ENCODE results near the gene CGRRF1. TPM values are rescaled to one million over a fixed set of nuclear protein-coding genes. Genes with fewer than 3 reads are reported as not detected.
A peak's percentile ranks its signal among the peaks of the same experiment; 100 is the strongest.

CGRRF1 gene
- total and polyA plus RNA-seq, 2 of the 13 experiments (the other 11 are each of a cell fraction or from before 2014, with no cell fraction given) = 16.8 to 18.2 TPM

DNA sequence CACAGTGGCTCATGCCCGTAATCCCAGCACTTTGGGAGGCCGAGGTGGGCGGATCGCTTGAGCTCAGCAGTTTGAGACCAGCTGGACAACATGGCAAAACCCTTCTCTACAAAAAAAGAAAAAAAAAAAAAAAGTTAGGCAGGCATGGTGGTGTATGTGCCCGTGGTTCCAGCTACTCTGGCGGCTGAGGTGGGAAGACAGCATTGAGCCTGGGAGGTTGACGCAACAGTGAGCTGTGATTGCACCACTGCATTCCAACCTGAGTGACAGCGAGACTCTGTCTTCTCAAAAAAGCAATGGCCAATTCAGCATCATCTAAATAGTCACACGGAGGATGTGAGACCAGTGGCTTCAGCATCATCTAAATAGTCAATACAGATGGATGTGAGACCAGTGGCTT lies 46.8 kb downstream of the CGRRF1 start (continued):
- TF ChIP-seq, protein P1, sequence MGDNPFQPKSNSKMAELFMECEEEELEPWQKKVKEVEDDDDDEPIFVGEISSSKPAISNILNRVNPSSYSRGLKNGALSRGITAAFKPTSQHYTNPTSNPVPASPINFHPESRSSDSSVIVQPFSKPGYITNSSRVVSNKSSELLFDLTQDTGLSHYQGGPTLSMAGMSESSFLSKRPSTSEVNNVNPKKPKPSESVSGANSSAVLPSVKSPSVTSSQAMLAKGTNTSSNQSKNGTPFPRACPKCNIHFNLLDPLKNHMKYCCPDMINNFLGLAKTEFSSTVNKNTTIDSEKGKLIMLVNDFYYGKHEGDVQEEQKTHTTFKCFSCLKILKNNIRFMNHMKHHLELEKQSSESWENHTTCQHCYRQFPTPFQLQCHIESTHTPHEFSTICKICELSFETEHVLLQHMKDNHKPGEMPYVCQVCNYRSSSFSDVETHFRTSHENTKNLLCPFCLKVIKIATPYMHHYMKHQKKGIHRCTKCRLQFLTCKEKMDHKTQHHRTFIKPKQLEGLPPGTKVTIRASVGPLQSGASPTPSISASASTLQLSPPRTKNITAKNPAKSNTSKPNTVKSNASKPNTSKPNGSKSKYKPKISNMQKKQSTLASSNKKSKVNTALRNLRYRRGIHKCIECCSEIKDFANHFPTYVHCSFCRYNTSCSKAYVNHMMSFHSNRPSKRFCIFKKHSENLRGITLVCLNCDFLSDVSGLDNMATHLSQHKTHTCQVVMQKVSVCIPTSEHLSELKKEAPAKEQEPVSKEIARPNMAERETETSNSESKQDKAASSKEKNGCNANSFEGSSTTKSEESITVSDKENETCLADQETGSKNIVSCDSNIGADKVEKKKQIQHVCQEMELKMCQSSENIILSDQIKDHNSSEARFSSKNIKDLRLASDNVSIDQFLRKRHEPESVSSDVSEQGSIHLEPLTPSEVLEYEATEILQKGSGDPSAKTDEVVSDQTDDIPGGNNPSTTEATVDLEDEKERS (CRISPR knock-in tag; IDR thresholded peaks at IDR 0.05) = no peak
- TF ChIP-seq ZNF331 (CRISPR knock-in tag; IDR thresholded peaks at IDR 0.05) = peak; percentile 81; the same call in 1 of the 2 replicates
- no peak for TF ChIP-seq ZNF253 (CRISPR knock-in tag; IDR thresholded peaks at IDR 0.05; ENCODE audit: borderline replicate concordance)
- TF ChIP-seq, protein P2, sequence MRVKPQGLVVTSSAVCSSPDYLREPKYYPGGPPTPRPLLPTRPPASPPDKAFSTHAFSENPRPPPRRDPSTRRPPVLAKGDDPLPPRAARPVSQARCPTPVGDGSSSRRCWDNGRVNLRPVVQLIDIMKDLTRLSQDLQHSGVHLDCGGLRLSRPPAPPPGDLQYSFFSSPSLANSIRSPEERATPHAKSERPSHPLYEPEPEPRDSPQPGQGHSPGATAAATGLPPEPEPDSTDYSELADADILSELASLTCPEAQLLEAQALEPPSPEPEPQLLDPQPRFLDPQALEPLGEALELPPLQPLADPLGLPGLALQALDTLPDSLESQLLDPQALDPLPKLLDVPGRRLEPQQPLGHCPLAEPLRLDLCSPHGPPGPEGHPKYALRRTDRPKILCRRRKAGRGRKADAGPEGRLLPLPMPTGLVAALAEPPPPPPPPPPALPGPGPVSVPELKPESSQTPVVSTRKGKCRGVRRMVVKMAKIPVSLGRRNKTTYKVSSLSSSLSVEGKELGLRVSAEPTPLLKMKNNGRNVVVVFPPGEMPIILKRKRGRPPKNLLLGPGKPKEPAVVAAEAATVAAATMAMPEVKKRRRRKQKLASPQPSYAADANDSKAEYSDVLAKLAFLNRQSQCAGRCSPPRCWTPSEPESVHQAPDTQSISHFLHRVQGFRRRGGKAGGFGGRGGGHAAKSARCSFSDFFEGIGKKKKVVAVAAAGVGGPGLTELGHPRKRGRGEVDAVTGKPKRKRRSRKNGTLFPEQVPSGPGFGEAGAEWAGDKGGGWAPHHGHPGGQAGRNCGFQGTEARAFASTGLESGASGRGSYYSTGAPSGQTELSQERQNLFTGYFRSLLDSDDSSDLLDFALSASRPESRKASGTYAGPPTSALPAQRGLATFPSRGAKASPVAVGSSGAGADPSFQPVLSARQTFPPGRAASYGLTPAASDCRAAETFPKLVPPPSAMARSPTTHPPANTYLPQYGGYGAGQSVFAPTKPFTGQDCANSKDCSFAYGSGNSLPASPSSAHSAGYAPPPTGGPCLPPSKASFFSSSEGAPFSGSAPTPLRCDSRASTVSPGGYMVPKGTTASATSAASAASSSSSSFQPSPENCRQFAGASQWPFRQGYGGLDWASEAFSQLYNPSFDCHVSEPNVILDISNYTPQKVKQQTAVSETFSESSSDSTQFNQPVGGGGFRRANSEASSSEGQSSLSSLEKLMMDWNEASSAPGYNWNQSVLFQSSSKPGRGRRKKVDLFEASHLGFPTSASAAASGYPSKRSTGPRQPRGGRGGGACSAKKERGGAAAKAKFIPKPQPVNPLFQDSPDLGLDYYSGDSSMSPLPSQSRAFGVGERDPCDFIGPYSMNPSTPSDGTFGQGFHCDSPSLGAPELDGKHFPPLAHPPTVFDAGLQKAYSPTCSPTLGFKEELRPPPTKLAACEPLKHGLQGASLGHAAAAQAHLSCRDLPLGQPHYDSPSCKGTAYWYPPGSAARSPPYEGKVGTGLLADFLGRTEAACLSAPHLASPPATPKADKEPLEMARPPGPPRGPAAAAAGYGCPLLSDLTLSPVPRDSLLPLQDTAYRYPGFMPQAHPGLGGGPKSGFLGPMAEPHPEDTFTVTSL (CRISPR knock-in tag; IDR thresholded peaks at IDR 0.05; ENCODE audit: borderline replicate concordance) = no peak
- no peak for TF ChIP-seq GTF3A (CRISPR knock-in tag; conservative IDR thresholded peaks at IDR 0.05)
- no peak for TF ChIP-seq ZSCAN30 (CRISPR knock-in tag; IDR thresholded peaks at IDR 0.05)
- TF ChIP-seq SKI (IDR thresholded peaks at IDR 0.05; ENCODE audit: partially characterized antibody) = no peak
- TF ChIP-seq SOX5 (CRISPR knock-in tag; IDR thresholded peaks at IDR 0.05; ENCODE audit: borderline replicate concordance) = no peak
- TF ChIP-seq ZNF674 (CRISPR knock-in tag; IDR thresholded peaks at IDR 0.05; ENCODE audit: low read depth) = no peak
- TF ChIP-seq, protein P3, sequence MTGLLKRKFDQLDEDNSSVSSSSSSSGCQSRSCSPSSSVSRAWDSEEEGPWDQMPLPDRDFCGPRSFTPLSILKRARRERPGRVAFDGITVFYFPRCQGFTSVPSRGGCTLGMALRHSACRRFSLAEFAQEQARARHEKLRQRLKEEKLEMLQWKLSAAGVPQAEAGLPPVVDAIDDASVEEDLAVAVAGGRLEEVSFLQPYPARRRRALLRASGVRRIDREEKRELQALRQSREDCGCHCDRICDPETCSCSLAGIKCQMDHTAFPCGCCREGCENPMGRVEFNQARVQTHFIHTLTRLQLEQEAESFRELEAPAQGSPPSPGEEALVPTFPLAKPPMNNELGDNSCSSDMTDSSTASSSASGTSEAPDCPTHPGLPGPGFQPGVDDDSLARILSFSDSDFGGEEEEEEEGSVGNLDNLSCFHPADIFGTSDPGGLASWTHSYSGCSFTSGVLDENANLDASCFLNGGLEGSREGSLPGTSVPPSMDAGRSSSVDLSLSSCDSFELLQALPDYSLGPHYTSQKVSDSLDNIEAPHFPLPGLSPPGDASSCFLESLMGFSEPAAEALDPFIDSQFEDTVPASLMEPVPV (CRISPR knock-in tag; IDR thresholded peaks at IDR 0.05) = no peak
- TF ChIP-seq, protein P4, sequence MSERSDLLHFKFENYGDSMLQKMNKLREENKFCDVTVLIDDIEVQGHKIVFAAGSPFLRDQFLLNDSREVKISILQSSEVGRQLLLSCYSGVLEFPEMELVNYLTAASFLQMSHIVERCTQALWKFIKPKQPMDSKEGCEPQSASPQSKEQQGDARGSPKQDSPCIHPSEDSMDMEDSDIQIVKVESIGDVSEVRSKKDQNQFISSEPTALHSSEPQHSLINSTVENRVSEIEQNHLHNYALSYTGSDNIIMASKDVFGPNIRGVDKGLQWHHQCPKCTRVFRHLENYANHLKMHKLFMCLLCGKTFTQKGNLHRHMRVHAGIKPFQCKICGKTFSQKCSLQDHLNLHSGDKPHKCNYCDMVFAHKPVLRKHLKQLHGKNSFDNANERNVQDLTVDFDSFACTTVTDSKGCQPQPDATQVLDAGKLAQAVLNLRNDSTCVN (CRISPR knock-in tag; IDR thresholded peaks at IDR 0.05; ENCODE audit: borderline replicate concordance) = no peak
- no peak for TF ChIP-seq ZNF446 (CRISPR knock-in tag; IDR thresholded peaks at IDR 0.05)
- TF ChIP-seq, protein P5, sequence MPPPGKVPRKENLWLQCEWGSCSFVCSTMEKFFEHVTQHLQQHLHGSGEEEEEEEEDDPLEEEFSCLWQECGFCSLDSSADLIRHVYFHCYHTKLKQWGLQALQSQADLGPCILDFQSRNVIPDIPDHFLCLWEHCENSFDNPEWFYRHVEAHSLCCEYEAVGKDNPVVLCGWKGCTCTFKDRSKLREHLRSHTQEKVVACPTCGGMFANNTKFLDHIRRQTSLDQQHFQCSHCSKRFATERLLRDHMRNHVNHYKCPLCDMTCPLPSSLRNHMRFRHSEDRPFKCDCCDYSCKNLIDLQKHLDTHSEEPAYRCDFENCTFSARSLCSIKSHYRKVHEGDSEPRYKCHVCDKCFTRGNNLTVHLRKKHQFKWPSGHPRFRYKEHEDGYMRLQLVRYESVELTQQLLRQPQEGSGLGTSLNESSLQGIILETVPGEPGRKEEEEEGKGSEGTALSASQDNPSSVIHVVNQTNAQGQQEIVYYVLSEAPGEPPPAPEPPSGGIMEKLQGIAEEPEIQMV (CRISPR knock-in tag; IDR thresholded peaks at IDR 0.05; ENCODE audit: low read depth) = no peak
- TF ChIP-seq TSC22D2 (CRISPR knock-in tag; IDR thresholded peaks at IDR 0.05; ENCODE audit: borderline replicate concordance) = no peak
- no peak for TF ChIP-seq ZNF431 (CRISPR knock-in tag; IDR thresholded peaks at IDR 0.05; ENCODE audit: borderline replicate concordance, low read depth)
- TF ChIP-seq ZNF557 (CRISPR knock-in tag; IDR thresholded peaks at IDR 0.05) = no peak
- no peak for TF ChIP-seq ZNF678 (CRISPR knock-in tag; IDR thresholded peaks at IDR 0.05)

All from HepG2 (cell line).